ENCODE measurements around the gene TGM6. TPM values are rescaled to one million over a fixed set of nuclear protein-coding genes. Genes with fewer than 3 reads are reported as not detected.

TGM6 gene
- polyA plus RNA-seq, 1 donor from 2014 or later: not detected

DNA sequence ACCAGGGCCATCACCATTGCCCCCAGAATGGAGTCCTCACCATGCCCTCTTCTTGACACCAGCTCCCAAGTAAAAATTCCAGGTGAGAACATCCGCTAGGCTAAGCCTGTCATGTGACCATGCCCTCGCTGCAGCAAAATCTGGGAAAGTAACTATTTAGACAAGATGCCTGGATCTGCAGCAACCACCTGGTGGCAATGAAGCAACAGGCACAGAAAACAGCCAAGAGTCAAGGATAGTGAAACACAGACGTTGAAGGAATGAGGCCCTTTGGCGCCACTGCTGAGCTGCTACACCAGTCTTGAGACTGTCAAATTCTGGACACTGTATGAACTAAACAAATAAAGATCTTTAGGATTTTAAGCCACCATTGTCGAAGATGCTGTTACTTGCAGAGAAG is 30.1 kb upstream of the TGM6 start:
- no peaks in the 10 kb centered on the region for H3F3A ChIP-seq (ENCODE audit: insufficient read depth, low read length, poor library complexity, severe bottlenecking)
- no peak overlapping the region for H3K27ac ChIP-seq (ENCODE audit: low read length)
- no peak overlapping the region for H2AFZ ChIP-seq (ENCODE audit: low read depth, low read length)
- H3K27me3 ChIP-seq (ENCODE audit: insufficient read depth, low read depth, low read length): no peaks in the 10 kb centered on the region
- no peaks in the 10 kb centered on the region for H4K20me1 ChIP-seq (ENCODE audit: insufficient read depth)
- TF ChIP-seq CTCF (IDR thresholded peaks at IDR 0.05; ENCODE audit: poor library complexity, severe bottlenecking) (no peak), RAD21 (conservative IDR thresholded peaks at IDR 0.05) (no peak), MXI1 (conservative IDR thresholded peaks at IDR 0.05; ENCODE audit: poor library complexity, severe bottlenecking) (no peak), TAF1 (IDR thresholded peaks at IDR 0.05; ENCODE audit: low read depth) (no peak), SMC3 (conservative IDR thresholded peaks at IDR 0.05; ENCODE audit: poor library complexity) (no peak), EZH2 (IDR thresholded peaks at IDR 0.05; ENCODE audit: borderline replicate concordance, insufficient read depth, low read length, poor library complexity, severe bottlenecking) (no peak), POLR2AphosphoS5 (IDR thresholded peaks at IDR 0.05) (no peak), EP300 (conservative IDR thresholded peaks at IDR 0.05; ENCODE audit: poor library complexity, severe bottlenecking) (no peak)
- TF ChIP-seq, protein P1, sequence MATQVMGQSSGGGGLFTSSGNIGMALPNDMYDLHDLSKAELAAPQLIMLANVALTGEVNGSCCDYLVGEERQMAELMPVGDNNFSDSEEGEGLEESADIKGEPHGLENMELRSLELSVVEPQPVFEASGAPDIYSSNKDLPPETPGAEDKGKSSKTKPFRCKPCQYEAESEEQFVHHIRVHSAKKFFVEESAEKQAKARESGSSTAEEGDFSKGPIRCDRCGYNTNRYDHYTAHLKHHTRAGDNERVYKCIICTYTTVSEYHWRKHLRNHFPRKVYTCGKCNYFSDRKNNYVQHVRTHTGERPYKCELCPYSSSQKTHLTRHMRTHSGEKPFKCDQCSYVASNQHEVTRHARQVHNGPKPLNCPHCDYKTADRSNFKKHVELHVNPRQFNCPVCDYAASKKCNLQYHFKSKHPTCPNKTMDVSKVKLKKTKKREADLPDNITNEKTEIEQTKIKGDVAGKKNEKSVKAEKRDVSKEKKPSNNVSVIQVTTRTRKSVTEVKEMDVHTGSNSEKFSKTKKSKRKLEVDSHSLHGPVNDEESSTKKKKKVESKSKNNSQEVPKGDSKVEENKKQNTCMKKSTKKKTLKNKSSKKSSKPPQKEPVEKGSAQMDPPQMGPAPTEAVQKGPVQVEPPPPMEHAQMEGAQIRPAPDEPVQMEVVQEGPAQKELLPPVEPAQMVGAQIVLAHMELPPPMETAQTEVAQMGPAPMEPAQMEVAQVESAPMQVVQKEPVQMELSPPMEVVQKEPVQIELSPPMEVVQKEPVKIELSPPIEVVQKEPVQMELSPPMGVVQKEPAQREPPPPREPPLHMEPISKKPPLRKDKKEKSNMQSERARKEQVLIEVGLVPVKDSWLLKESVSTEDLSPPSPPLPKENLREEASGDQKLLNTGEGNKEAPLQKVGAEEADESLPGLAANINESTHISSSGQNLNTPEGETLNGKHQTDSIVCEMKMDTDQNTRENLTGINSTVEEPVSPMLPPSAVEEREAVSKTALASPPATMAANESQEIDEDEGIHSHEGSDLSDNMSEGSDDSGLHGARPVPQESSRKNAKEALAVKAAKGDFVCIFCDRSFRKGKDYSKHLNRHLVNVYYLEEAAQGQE (IDR thresholded peaks at IDR 0.05; ENCODE audit: borderline replicate concordance): no peak
- H3K9me2 ChIP-seq (ENCODE audit: insufficient read depth, low read length): no peaks in the 10 kb centered on the region
- H3K79me2 ChIP-seq (replicated peaks; ENCODE audit: insufficient read depth, low read length): no peaks in the 10 kb centered on the region
- no peak overlapping the region for H3K4me2 ChIP-seq (ENCODE audit: low read length)
- no peak overlapping the region for H3K4me3 ChIP-seq (ENCODE audit: low read length)
- H3K36me3 ChIP-seq (ENCODE audit: insufficient read depth, low read length): no peaks in the 10 kb centered on the region
- H3K9ac ChIP-seq (ENCODE audit: low read length): no peak overlapping the region
- no peaks in the 10 kb centered on the region for H3K9me3 ChIP-seq (ENCODE audit: low read length)

- H3K9me2 ChIP-seq (ENCODE audit: insufficient read depth, low read length): no peaks in the 10 kb centered on the region
- TF ChIP-seq MXI1 (conservative IDR thresholded peaks at IDR 0.05; ENCODE audit: poor library complexity, severe bottlenecking): no peak
- no peak for TF ChIP-seq TAF1 (IDR thresholded peaks at IDR 0.05; ENCODE audit: low read depth)
- TF ChIP-seq RAD21 (conservative IDR thresholded peaks at IDR 0.05): no peak
- no peak for TF ChIP-seq EZH2 (IDR thresholded peaks at IDR 0.05; ENCODE audit: borderline replicate concordance, insufficient read depth, low read length, poor library complexity, severe bottlenecking)
- TF ChIP-seq EP300 (conservative IDR thresholded peaks at IDR 0.05; ENCODE audit: poor library complexity, severe bottlenecking): no peak
- no peak overlapping the region for H3K4me2 ChIP-seq (ENCODE audit: low read length)
- no peak overlapping the region for H2AFZ ChIP-seq (ENCODE audit: low read depth, low read length)
- no peaks in the 10 kb centered on the region for H4K20me1 ChIP-seq (ENCODE audit: insufficient read depth)
- no peak overlapping the region for H3K9ac ChIP-seq (ENCODE audit: low read length)
- H3K79me2 ChIP-seq (replicated peaks; ENCODE audit: insufficient read depth, low read length): no peaks in the 10 kb centered on the region
- H3F3A ChIP-seq (ENCODE audit: insufficient read depth, low read length, poor library complexity, severe bottlenecking): no peaks in the 10 kb centered on the region
- H3K4me3 ChIP-seq (ENCODE audit: low read length): no peak overlapping the region
- no peak overlapping the region for H3K27ac ChIP-seq (ENCODE audit: low read length)
- no peaks in the 10 kb centered on the region for H3K27me3 ChIP-seq (ENCODE audit: insufficient read depth, low read depth, low read length)
- H3K9me3 ChIP-seq (ENCODE audit: low read length): no peaks in the 10 kb centered on the region
- no peaks in the 10 kb centered on the region for H3K36me3 ChIP-seq (ENCODE audit: insufficient read depth, low read length)
Measured at GRCh38 chr20:2353231-2353630, 27.5 kb upstream of the TGM6 start.
